ENCODE results near the gene PROC. TPM values are rescaled to one million over a fixed set of nuclear protein-coding genes. Genes with fewer than 3 reads are reported as not detected.

Gene PROC
- total RNA-seq = 0.84 TPM

GRCh38 chr2:127418300-127419111, at the start of gene PROC:
Gene PROC (plus strand): TSS chr2:127418427. CDS start chr2:127419943, 1,516 bp downstream.
- Histone ChIP-seq H3K4me3 (ENCODE audit: low read length) (no peak within 1 kb of the TSS), H3K4me1 (ENCODE audit: insufficient read depth, low read length) (peaks cover 40% of the 10 kb centered on the region), H3K27me3 (ENCODE audit: insufficient read depth, low read length) (peaks cover 6% of the 10 kb centered on the region), H3K9me3 (ENCODE audit: low read depth, low read length) (no peaks in the 10 kb centered on the region)

DNA sequence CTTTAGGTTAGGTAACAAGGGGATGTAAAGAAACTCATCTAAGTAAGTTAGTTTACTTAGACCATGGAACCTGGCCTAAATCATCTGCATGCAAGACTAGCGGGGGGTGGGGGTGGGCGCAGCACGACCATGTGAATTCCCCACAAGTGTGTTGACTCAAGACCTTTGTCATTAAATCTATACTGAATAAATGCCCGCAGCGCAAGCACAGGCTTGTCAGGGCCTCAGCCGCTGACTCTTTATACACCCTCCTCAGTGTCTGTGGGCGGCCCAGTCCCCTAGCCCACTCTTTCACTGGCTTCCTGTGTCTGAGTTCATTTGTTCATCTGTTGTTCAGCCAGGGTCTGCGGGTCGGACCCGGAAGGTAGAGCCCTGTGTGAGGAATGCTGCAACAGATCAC, 48.2 kb upstream of the PROC start:
- no peak overlapping the region for H3K4me3 ChIP-seq (ENCODE audit: low read length)
- H3K9me3 ChIP-seq (ENCODE audit: low read depth, low read length) = no peaks in the 10 kb centered on the region
- peaks cover 18% of the 10 kb centered on the region for H3K4me1 ChIP-seq (ENCODE audit: insufficient read depth, low read length)
- no peaks in the 10 kb centered on the region for H3K27me3 ChIP-seq (ENCODE audit: insufficient read depth, low read length)

- peaks cover 7% of the 10 kb centered on the region for H3K4me1 ChIP-seq (ENCODE audit: insufficient read depth, low read length)
- no peaks in the 10 kb centered on the region for H3K27me3 ChIP-seq (ENCODE audit: insufficient read depth, low read length)
- H3K4me3 ChIP-seq (ENCODE audit: low read length) = no peak overlapping the region
- H3K9me3 ChIP-seq (ENCODE audit: low read depth, low read length) = no peaks in the 10 kb centered on the region
Observed at GRCh38 chr2:127371037-127371436, 47.2 kb upstream of the PROC start.

- H3K4me1 ChIP-seq (ENCODE audit: insufficient read depth, low read length) = peaks cover 4% of the 10 kb centered on the region
- no peak overlapping the region for H3K4me3 ChIP-seq (ENCODE audit: low read length)
- H3K27me3 ChIP-seq (ENCODE audit: insufficient read depth, low read length) = no peaks in the 10 kb centered on the region
- H3K9me3 ChIP-seq (ENCODE audit: low read depth, low read length) = no peaks in the 10 kb centered on the region
Observed at GRCh38 chr2:127373362-127374083, 44.7 kb upstream of the PROC start.

GRCh38 chr2:127376257-127376656, 42.0 kb upstream of the PROC start:
- no peaks in the 10 kb centered on the region for H3K27me3 ChIP-seq (ENCODE audit: insufficient read depth, low read length)
- no peak overlapping the region for H3K4me3 ChIP-seq (ENCODE audit: low read length)
- no peaks in the 10 kb centered on the region for H3K9me3 ChIP-seq (ENCODE audit: low read depth, low read length)
- H3K4me1 ChIP-seq (ENCODE audit: insufficient read depth, low read length) = peaks cover 11% of the 10 kb centered on the region

- no peaks in the 10 kb centered on the region for H3K9me3 ChIP-seq (ENCODE audit: low read depth, low read length)
- H3K27me3 ChIP-seq (ENCODE audit: insufficient read depth, low read length) = no peaks in the 10 kb centered on the region
- peaks cover 11% of the 10 kb centered on the region for H3K4me1 ChIP-seq (ENCODE audit: insufficient read depth, low read length)
- no peak overlapping the region for H3K4me3 ChIP-seq (ENCODE audit: low read length)
Observed at GRCh38 chr2:127377262-127377661, 41.0 kb upstream of the PROC start.

DNA sequence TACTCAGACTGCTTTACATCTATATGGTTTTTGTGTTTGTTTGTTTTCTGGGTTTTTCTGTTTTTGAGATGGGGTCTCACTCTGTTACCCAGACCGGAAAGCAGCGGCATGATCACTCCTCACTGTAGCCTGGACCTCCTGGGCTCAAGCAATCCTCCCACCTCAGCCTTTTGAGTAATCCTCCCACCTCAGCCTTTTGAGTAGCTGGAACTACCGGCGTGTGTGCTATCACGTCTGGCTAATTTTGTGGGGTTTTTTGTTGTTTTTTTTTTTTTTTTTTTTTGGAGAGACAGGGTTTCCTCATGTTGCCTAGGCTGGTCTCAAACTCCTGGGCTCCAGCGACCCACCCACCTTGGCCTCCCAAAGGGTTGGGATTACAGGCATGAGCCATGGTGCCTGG, 39.5 kb upstream of the PROC start:
- Histone ChIP-seq H3K4me3 (ENCODE audit: low read length) (no peak overlapping the region), H3K9me3 (ENCODE audit: low read depth, low read length) (no peaks in the 10 kb centered on the region), H3K4me1 (ENCODE audit: insufficient read depth, low read length) (peaks cover 22% of the 10 kb centered on the region), H3K27me3 (ENCODE audit: insufficient read depth, low read length) (no peaks in the 10 kb centered on the region)

DNA sequence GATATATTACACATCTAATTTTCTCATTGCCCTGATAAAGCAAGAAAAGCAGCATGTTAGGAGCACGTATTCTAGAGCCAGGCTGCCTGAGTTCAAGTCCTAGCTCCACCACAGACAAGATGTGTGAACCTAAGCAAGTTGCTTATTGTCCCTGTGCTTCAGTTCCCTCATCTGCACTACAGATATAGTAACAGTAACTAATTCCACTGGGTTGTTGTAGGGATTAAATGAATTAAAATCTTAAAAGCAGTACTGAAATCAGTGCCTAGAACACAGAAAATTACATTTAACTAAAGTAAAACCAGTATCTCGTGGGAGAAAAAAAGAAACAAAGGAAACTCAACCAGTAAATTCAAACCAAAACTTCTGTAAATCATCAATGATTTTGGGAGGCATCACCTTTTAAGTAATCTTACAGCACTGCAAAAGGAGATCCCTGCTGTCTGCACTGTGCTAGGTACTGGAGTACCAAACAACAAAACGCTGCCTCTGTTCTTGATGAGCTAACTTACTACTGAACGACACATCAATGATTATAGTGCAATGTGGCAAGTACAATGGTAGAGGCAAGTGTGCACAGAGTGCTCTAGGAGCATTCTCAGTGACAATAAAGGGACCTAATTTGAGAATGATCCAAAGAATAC, 38.4 kb upstream of the PROC start:
- Histone ChIP-seq H3K4me1 (ENCODE audit: insufficient read depth, low read length) (peaks cover 28% of the 10 kb centered on the region), H3K9me3 (ENCODE audit: low read depth, low read length) (no peaks in the 10 kb centered on the region), H3K4me3 (ENCODE audit: low read length) (no peak overlapping the region), H3K27me3 (ENCODE audit: insufficient read depth, low read length) (no peaks in the 10 kb centered on the region)

- no peak overlapping the region for H3K4me3 ChIP-seq (ENCODE audit: low read length)
- no peaks in the 10 kb centered on the region for H3K9me3 ChIP-seq (ENCODE audit: low read depth, low read length)
- H3K4me1 ChIP-seq (ENCODE audit: insufficient read depth, low read length) = peaks cover 36% of the 10 kb centered on the region
- H3K27me3 ChIP-seq (ENCODE audit: insufficient read depth, low read length) = no peaks in the 10 kb centered on the region
Observed at GRCh38 chr2:127381762-127382161, 36.5 kb upstream of the PROC start.

- H3K4me3 ChIP-seq (ENCODE audit: low read length) = no peak overlapping the region
- peaks cover 37% of the 10 kb centered on the region for H3K4me1 ChIP-seq (ENCODE audit: insufficient read depth, low read length)
- H3K9me3 ChIP-seq (ENCODE audit: low read depth, low read length) = no peaks in the 10 kb centered on the region
- no peaks in the 10 kb centered on the region for H3K27me3 ChIP-seq (ENCODE audit: insufficient read depth, low read length)
Observed at GRCh38 chr2:127382831-127383230, 35.4 kb upstream of the PROC start.

- Histone ChIP-seq H3K4me3 (ENCODE audit: low read length) (no peak overlapping the region), H3K27me3 (ENCODE audit: insufficient read depth, low read length) (no peaks in the 10 kb centered on the region), H3K9me3 (ENCODE audit: low read depth, low read length) (no peaks in the 10 kb centered on the region), H3K4me1 (ENCODE audit: insufficient read depth, low read length) (peaks cover 44% of the 10 kb centered on the region)
Observed at GRCh38 chr2:127384529-127384928, 33.7 kb upstream of the PROC start.

- peak overlapping the region; percentile 85 for H3K4me3 ChIP-seq (ENCODE audit: low read length)
- H3K9me3 ChIP-seq (ENCODE audit: low read depth, low read length) = no peaks in the 10 kb centered on the region
- H3K4me1 ChIP-seq (ENCODE audit: insufficient read depth, low read length) = peaks cover 57% of the 10 kb centered on the region
- H3K27me3 ChIP-seq (ENCODE audit: insufficient read depth, low read length) = no peaks in the 10 kb centered on the region
Observed at GRCh38 chr2:127386246-127386645, 32.0 kb upstream of the PROC start.

GRCh38 chr2:127386764-127387654, 31.2 kb upstream of the PROC start:
- Histone ChIP-seq H3K4me3 (ENCODE audit: low read length) (peak overlapping the region; percentile 85), H3K9me3 (ENCODE audit: low read depth, low read length) (no peaks in the 10 kb centered on the region), H3K27me3 (ENCODE audit: insufficient read depth, low read length) (no peaks in the 10 kb centered on the region), H3K4me1 (ENCODE audit: insufficient read depth, low read length) (peaks cover 57% of the 10 kb centered on the region)

GRCh38 chr2:127387655-127388422, 30.4 kb upstream of the PROC start, which contains the start of gene MAP3K2:
Gene MAP3K2 (minus strand): TSS chr2:127387975. CDS start chr2:127343129, 44,846 bp downstream.
- Histone ChIP-seq H3K9me3 (ENCODE audit: low read depth, low read length) (no peaks in the 10 kb centered on the region), H3K4me3 (ENCODE audit: low read length) (peak within 1 kb of the TSS; percentile 85), H3K4me1 (ENCODE audit: insufficient read depth, low read length) (peaks cover 52% of the 10 kb centered on the region), H3K27me3 (ENCODE audit: insufficient read depth, low read length) (no peaks in the 10 kb centered on the region)

Measured in mononuclear cell (primary cell).